LNCAP (cell line): ENCODE results near the gene FAM78A.

Source experiments
- CTCF ChIP-seq: fragments of 450-650 bp; IDR thresholded peaks from 2 replicates; pipeline ENCODE4 v1.5.1; 2017; ENCODE audit warnings: mild to moderate bottlenecking

Gene FAM78A

GRCh38 chr9:131306397-131307004 is 30.2 kb upstream of the FAM78A start:
- no peak for TF ChIP-seq CTCF

GRCh38 chr9:131304676-131305355 is 28.5 kb upstream of the FAM78A start:
- TF ChIP-seq CTCF, result no peak

- no peak for TF ChIP-seq CTCF
Measured at GRCh38 chr9:131303381-131304321, 27.3 kb upstream of the FAM78A start.

GRCh38 chr9:131302244-131303075 is 26.1 kb upstream of the FAM78A start:
- TF ChIP-seq CTCF, result no peak

- TF ChIP-seq CTCF, result no peak
Measured at GRCh38 chr9:131300444-131300843, 24.1 kb upstream of the FAM78A start.

- no peak for TF ChIP-seq CTCF
Measured at GRCh38 chr9:131299961-131300347, 23.6 kb upstream of the FAM78A start.
